Midbrain (tissue), 1 donor: Measurements from ENCODE around the gene GPC6.

ENCODE experiments used
- DNase-seq: peaks from one replicate; lab custom pipeline; 2025; lab: John Stamatoyannopoulos, UW

The GPC6 gene

DNA sequence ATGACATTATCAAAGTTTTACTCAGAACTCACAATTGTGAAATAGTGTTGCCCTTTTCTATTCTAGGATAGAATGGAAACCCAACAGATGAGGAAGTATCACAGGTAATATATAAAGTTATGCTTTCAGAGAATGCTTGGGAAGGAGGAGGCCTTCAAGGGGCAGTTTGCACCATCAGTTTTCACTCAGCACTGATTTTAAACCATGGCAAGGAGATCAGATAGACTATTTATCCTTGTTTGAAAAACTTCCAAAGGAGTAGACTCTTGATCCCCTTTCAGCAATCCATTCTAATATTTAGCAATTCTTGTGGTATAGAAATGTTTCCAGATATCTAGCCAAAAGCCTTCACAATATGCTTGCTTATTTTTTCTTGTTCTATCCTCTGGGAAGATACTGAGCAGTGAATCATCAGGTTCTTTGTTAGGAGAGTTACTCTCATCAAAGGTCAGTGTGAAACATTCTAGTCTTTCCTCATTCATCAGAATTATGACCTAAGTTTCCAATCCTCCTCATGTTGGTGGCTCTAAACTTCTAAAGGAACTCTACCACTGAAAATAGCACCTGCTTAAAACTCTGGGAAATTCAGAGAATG is 3.8 kb downstream of the GPC6 start:
- DNase-seq = no peak

DNA sequence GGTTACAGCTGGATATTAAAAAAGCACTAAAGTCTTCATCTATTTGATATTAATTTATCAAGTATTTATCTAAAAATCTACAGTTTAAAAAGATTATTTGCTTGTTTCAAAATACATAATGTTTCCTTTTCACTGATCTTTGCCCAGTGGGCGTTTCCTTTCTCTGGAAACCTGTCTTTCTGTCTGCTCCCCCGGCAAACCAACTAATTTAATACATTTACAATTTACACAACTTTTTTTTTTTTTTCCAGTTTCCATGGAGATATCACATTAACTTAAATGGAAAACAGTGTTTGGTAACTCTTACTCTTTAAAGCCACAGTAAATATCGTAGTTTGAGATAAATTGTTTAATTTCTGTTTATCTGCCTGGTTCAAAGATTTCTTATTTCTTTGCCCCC is 5.3 kb downstream of the GPC6 start:
- no peak for DNase-seq

DNA sequence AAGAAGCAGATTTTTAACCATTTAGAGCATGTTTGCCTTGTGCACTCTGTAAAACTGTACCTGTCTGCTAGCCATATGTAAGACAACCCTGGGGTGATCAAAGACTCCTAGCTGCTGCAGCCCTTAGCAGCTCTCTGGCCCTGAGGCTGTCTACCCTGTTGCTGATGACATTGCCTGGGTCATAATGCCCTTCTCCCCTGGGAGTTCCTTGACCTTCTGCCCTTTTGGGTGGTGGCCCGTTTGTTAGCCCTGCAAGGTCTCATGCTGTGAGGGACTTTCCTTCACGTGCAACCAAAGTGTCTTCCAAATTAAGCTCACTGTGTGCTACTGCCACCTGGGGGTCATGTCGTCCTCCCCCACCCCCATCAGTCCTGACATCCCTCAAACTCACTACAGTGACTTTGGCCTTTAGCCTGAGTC is 7.4 kb downstream of the GPC6 start:
- no peak for DNase-seq

DNA sequence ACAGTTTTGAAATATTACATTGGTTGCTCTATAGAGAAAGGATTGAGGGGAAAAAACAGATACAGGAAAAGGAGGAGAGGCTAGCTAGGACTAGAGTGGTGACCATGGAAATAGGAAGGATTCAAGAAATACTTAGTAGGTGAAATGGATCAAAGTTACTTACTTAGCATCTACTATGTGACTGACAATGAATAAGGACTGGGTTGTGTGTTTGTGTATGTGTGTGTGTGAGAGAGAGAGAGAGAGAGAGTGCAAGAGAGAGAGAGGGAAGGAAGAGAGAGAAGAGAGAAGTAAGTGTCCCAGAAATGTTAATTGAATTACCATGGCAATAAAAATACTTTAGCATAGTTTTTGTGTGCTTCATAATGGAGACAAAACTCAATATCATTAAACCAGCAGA is 7.9 kb downstream of the GPC6 start:
- DNase-seq = no peak

DNA sequence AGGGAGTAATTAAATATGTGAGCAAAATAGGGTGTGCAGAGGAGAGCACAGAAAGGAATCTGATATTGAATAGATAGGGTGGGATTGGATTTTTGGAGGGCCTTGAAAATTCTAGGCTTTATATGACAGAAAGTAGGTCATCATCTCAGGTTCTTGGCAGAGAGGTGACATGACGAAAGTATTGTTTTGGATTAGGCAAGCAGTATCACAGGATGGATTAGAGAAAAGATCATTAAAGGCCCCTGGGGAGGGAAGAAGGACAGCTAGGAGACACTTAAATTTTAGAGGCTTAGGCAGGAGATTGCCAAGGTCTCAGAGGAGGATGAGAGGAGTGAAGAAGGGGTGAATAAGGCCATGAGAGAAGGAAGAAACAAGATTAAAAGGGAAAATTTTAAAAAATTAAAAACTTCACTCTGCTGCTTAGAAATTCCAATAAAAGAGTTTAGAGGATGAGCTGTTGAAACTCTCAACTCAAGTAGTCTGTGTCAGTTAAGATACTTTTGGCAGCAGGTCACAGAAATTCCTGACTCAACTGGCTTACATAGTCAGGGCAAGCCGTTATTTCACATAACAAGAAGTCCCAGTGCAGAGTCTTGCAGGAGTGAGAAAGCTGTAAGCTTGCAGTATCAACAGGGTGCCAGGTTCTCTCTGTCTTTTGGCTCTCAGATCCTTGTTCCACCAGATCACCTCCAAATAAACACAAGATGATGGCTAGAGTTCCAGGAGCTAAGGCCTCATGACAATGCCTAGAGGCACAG is 8.8 kb downstream of the GPC6 start:
- DNase-seq = no peak

DNA sequence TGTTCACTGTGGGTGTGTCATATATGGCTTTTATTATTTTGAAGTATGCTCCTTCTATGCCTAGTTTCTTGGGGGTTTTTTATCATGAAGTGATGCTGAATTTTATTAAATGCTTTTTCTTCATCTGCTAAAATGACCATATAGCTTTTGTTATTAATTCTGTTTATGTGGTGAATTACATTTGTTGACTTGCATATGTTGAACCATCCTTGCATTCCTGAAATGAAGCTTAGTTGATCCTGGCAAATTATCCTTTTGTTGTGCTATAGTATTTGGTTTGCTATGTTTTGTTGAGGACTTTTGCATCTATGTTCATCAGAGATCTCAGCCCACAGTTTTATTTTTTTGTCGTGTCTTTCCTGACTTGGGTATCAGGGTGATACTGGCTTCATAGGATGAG is 12.1 kb downstream of the GPC6 start:
- DNase-seq = no peak

DNA sequence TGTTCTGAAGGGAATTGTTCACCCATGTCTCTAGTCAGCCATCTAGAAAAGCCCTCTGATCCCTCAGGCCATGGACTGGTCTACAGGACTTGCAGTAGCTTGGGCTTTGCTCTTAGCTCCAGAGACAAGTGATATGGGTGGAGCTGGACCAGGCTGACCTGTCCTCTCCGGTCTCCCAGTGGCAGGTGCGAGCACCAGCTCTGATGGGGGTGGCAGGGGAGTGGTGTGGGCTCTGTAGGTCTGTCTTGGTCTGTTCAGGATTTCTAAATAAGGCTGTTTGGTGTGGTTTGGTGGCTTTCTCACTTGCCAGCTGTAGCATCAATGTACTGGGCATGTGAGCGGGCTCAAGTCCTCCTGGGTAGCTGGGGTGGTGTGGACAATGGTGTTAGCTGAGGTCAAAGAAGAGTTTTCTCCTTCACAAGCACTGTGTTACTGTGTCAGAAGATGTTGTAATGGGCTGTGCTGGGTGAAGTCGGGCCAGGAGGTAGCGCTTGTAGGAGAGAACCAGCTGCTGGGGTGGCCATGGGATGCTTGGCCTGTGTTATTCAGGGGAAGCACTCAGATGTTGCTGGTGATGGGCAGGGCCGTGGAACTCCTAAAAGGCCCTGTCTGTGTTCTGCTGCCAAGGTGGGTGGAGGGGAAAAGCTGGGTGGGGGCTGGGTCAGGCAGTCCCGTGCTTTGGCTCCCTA is 16.9 kb downstream of the GPC6 start:
- DNase-seq = no peak

DNA sequence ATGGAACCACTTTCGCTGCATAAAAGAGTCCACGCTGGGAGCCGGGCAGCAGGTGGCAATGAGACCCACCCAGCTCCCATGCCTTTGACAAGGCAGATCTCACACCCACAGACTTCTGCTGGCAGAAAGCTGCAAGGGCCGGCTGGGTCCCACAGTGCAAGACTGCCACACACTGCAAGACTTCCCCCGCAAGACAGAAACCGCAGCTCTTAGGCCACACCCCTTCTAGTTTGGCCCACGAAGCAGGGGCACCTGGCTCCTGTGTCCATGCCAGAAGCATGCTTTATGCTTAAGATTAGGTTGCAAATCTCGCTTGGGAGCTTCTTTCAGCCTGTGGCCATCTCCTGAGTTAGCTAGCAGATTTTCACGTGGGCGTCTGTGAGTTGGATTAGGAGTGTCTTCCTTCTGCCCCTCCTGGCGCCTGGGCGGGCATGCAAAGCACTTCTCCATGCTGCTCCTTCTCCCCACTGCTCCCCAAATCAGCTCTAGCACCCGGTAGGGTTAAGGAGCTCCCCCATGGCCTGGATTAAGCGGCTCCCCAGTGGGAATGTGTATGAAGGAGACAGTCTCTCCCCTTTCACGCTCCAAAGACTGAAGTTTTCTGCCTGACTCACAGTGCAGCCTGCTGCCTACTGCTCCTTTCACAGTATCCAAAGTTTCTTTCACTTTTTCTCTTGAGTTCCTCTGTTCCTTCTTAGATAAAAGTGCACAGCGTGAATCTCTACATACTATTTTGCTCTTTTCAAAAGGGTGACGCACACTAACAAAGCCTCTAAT is 17.7 kb downstream of the GPC6 start:
- DNase-seq = no peak

DNA sequence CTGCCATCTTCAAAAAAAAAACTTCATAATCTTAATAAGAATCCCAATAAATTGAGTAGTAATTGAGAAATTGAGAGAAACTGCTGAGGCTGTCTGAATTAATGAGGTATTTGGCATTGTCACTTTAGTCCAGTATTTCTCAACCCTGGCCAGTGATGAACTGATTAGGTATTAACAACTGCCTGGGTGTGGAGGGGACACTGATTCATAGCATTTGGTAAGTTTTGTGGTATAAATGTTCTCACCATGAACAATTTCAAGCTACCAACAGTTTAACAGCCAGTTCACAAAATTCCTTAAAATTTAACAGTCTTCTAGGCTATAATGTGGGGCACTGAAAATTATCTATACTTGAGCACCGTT is 18.3 kb downstream of the GPC6 start:
- DNase-seq = no peak

DNA sequence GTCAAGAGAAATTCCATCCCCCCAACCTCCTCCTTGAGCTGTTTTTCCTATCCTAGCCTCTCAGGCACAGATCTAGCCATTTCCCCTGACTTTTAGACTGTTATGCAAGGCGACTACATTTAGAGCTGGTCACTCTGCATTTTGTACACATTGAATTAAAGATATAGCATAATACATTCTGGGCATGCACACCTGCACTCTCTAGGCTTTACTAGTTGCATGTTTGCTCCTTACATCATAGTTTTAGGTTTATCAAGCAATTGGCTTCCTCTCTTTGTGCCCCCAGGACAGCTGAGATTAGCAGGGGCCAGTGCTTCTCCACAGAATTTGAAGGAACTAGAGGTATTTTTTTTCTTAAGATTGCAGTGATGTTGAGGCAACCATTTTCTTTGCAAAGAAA is 19.5 kb downstream of the GPC6 start:
- no peak for DNase-seq

DNA sequence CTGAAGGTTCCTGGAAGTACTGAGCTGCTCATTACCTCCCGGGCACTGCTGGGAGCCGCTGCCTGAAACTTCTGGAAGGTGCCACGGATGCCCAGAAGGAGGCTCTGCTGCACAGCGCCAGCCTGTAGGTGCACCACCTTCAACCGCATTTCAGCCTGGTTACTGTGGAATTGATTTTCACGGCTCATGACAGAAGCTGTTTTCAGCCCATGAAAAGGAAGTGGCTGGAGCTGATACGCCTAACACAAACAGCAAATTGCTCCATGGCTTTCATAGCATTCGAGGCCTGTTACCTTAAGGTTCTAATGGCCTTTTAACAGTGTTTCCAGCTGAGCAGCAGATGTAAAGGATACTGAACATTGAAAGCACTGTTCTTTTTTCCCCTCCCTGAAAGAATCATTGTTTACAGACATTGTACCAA is 22.0 kb downstream of the GPC6 start:
- peak; percentile 41 for DNase-seq

DNA sequence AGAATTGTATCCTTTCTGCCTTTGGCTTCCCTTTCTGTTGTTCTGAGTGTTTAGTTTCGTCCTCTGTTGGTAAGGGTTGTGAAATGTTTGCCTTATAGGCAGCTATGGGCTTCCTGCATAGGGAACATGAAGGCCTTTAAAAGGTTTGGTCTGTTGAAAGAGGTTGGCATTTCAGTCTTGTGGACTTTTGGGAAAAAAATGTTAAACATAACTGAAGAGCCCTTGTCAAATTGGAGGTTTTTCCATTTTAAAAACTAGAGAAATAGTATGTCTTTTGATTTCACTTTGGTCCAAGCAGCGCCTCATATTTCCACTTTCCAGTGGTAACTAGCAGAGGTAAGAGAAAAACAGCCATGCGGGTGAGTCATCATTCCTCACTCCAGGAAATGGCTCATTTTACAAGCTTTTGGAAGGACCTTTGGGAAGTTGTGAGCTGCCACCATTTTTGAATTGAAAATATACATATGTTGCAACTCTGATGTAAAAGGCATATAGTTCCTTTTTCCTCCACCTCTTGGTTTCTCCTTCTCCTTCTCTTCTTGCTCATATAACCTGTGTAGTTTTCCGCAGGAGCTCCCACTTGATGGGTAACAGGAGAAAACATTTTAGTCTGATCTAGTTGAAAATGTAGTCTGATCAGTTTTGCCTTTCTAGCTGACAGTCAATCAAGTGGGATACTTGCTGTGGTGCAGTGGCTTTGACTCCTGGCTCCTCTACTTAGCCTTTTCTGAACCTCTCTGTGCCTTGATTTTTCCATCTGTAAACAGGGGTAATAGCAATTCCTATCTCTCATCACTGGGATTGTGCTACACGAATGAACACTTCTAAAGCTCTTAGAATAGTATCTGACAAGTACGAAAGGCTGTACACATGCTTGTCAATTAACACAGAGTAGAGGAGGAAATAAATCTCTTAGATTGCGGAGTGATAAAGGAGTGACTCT is 23.0 kb downstream of the GPC6 start:
- DNase-seq = no peak

DNA sequence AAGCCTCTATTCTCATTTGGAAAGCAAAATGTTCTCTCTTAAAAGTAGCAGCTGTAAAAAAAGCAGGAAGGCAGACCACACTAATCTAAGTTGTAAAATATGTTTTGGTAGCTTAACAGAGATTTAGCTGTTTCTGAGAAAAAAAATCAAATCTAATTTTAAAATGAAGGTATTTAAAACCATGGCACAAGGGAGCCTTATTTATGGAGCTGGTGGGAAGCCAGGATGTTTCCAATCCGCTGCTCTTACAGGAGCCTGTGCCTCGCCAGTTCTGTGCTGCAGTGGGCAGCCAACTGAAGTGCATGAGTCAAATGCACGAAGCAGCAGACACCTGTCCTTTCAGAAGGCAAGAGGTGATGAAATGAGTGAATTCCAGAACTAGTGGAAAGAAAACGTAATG is 28.2 kb downstream of the GPC6 start:
- no peak for DNase-seq

DNA sequence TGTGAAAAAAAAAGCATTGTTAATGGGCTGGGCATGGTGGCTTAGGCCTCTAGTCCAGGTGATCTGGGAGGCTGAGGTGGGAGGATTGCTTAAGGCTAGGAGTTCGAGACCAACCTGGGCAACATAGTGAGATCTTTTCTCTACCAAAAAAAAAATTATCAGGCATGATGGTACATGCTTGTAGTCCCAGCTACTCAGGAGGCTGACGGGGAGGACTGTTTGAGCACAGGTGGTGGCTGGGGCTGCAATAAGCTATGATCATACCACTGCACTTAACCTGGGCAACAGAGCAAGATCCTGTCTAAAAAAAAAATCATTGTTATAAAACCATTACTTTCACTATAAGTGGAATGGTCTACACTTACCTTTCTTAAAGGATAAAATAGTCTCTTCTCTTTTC is 30.4 kb downstream of the GPC6 start:
- DNase-seq = no peak

DNA sequence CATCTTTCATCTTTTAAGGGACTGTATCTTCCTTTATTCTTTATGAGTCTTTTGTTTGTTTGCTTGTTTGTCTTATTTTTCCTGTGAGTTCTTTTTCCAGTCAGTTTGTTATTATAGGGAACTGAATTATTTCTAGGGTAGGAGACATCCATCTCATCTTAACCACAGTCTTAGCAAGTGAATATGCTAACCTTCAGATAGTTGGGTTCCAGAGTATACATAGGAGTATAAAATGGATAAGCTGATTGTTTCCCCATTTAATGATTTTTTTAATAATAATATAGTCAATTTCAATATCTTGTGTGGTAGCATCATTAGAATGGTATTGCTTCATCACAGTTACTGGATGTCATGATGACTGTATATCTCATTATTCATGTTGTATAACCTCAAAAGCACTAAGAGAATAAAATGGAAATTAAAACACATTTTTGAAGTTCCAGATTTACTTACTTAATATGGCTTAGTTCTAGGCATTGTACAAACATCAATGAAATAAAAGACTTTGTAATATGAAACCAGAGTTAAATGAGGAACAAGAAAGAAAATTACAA is 33.0 kb downstream of the GPC6 start:
- no peak for DNase-seq

DNA sequence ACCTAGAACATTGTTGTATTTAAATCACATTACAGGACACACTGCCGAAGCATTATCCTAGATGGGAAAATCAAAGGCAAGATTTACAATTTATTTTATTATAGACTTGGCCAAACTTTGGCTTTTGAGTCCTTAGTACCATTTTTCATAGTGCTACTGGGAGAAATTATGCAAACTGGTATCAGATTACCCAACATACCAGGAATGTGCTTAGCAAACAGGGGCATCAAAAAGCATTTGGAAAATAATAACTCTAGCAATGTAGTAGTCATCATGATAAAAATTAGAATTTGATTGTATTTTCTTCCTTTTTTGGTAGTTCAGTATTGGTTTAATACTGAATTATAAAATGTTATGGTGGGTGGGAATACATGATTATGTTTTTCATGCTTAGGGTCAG is 34.0 kb downstream of the GPC6 start:
- no peak for DNase-seq

DNA sequence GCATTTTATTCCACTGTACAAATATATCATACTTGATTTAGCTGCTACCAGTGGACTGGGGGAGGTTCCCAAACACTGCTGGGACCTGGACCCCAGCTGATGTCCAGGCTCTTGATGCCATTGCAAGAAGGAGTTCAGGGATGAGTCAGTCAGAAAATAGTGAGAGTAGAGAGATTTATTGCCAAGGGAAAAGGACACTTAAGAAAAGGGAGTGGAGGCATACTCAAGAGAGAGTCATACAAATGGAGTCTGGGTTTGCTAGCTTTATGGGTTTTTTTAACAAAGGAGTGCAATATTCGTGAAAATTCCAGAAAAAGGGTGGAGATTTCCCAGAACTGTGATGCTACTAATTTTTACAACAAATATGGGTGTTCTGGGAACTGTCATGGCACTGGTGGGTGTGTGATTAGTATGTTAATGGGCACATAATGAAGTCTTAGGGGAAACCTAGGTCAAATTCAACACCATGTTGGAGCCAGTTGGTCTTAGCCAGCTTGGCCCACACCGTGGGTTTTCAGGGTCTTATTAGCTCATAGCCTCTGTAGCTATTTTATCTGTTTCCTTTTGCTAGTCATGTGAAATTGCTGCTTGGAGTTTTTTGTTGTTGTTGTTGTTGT is 36.2 kb downstream of the GPC6 start:
- no peak for DNase-seq

DNA sequence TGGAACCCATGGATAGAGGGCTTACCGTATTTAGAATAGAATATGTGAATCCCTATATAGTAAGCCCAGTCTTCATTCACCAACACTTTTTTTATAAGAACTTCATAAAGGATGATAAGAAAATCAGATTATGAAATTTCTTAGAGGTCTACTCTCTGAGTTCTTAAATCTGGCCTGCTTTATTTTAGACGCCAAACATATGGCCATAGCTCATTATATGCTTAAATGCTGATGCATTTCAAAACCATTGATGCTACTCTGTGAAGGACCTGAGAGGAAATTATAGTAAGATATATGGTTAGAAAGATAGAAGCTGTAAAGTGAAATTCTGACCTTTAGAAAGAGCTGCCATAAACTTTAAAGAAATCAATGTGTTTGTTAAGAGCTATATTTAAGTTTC is 38.3 kb downstream of the GPC6 start:
- DNase-seq = no peak

DNA sequence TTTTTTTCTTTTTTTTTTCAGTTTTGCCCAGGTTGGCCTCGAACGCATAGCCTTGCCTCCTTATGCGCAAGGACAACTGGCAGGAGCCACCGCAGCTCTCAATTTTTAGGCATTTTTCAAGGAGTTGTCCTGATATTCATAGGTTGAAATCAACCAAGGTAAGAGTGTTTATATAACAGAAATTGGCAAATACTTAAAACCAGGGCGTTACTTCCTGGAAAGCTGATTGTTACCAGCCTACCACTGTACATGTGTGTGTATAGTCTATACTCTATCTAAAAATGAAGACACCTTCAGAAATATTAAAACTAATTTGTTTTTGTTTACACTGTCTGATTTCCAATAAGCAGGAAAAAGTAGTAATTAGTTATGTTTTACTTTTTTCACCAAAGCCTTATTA is 39.2 kb downstream of the GPC6 start:
- DNase-seq = no peak

DNA sequence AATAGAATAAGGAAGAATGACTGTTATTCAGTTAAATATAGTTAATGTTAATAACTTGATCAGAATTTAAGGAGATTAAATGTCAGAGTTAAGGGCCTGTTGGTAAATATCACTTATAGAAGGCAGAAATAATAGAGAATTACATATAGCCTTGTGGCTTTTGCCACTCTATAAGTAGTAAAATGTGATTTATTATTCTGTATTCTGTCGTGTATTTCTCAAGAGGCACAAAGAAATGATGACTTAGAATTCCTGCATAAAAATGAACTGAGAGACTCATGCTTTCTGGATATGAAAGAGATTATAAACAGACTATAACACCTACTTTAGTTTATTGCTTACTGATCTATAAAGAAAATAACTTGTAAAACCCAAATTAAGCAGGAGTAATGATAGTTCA is 40.1 kb downstream of the GPC6 start:
- no peak for DNase-seq
